A549 (cell line): ENCODE measurements around the gene SERTAD4.

Experiments
- CBX8 ChIP-seq: fragments of 200-600 bp; sonication (generic); IDR thresholded peaks from 2 replicates; pipeline ENCODE4 v1.6.1; 2016
- CEBPB ChIP-seq, 2 experiments: fragments of >200 bp in 1 of 2; sonication (Bioruptor Twin) in 1 of 2; formaldehyde crosslinking in 1 of 2; IDR thresholded peaks; 2 replicates each; pipeline ENCODE4 v1.6.1; 2012 to 2016
- CTCF ChIP-seq: fragments of >200 bp; sonication (Bioruptor Twin); formaldehyde crosslinking; IDR thresholded peaks from 3 replicates; pipeline ENCODE4 v1.5.1; 2016
- MAFK ChIP-seq: fragments of 450-650 bp; IDR thresholded peaks from 2 replicates; pipeline ENCODE4 v1.6.1; 2014; ENCODE audit not compliant: partially characterized antibody
- MAX ChIP-seq: IDR thresholded peaks from 2 replicates; pipeline ENCODE4 v1.6.1; 2012
- NR3C1 ChIP-seq: fragments of >200 bp; sonication (Bioruptor Twin); formaldehyde crosslinking; IDR thresholded peaks from 3 replicates; pipeline ENCODE4 v1.6.1; 2017
- POLR2A ChIP-seq: IDR thresholded peaks from 2 replicates; pipeline ENCODE4 v1.6.1; 2012; ENCODE audit warnings: mild to moderate bottlenecking, low read length
- RCOR1 ChIP-seq: fragments of 150-350 bp; IDR thresholded peaks from 2 replicates; pipeline ENCODE4 v1.6.1; 2014; ENCODE audit warnings: antibody characterized with exemption, low read length, low read depth

- TF ChIP-seq CTCF, result no peak
- no peak for TF ChIP-seq CEBPB (IDR thresholded peaks at IDR 0.05)
- TF ChIP-seq NR3C1, result no peak
- no peak for TF ChIP-seq POLR2A
- no peak for TF ChIP-seq RCOR1
- TF ChIP-seq MAX, result no peak
- TF ChIP-seq MAFK, result no peak
- TF ChIP-seq CBX8, result no peak
Measured at GRCh38 chr1:210291786-210292230, 59.2 kb downstream of the SERTAD4 start.
